ENCODE measurements around the gene WNT7B.

Gene WNT7B

GRCh38 chr22:45946805-45947600 is 30.0 kb downstream of the WNT7B start:
- DNase-seq = no peak
- no peak overlapping the region for H3K9ac ChIP-seq (ENCODE audit: low read length)
- H2BK12ac ChIP-seq (ENCODE audit: low read length in 2 of 2) = no peak overlapping the region
- no peak overlapping the region for H3K23ac ChIP-seq (ENCODE audit: low read length in 2 of 2)
- no peak overlapping the region for H3K18ac ChIP-seq (ENCODE audit: low read depth in 1 of 2, low read length in 2 of 2)
- no peaks in the 10 kb centered on the region for H3K9me3 ChIP-seq (ENCODE audit: control insufficient read depth, low read length)
- no peak overlapping the region for H4K8ac ChIP-seq (ENCODE audit: low read length)
- peaks cover 0 to 67% of the 10 kb centered on the region in 2 experiments for H3K27me3 ChIP-seq (ENCODE audit: control insufficient read depth in 1 of 2, insufficient read depth in 1 of 2, low read length in 2 of 2)
- no peak overlapping the region for H2BK5ac ChIP-seq (ENCODE audit: low read depth, low read length, poor library complexity, severe bottlenecking)
- H3K79me1 ChIP-seq (replicated peaks; ENCODE audit: low read length, poor library complexity, severe bottlenecking) = peaks cover 37% of the 10 kb centered on the region
- H3K27ac ChIP-seq (ENCODE audit: low read length, poor library complexity, severe bottlenecking) = no peak overlapping the region
- WGBS = 83% methylated on average over 17 of the region's 17 CpGs
- H3K4ac ChIP-seq (ENCODE audit: low read depth in 1 of 2, low read length in 2 of 2) = no peak overlapping the region
- H2AK5ac ChIP-seq (ENCODE audit: low read length, severe bottlenecking) = no peak overlapping the region
- H2AFZ ChIP-seq (ENCODE audit: low read depth, low read length) = no peak overlapping the region
- H4K91ac ChIP-seq (ENCODE audit: low read length) = no peak overlapping the region
- no peak overlapping the region for H3K4me3 ChIP-seq (ENCODE audit: insufficient read depth in 1 of 2, low read depth in 1 of 2, low read length in 2 of 2)
- H2BK120ac ChIP-seq (ENCODE audit: low read depth, low read length) = no peak overlapping the region
- peaks cover 39% of the 10 kb centered on the region for H3K4me1 ChIP-seq (ENCODE audit: control insufficient read depth, insufficient read depth, low read depth, low read length)
- H2BK15ac ChIP-seq (ENCODE audit: low read depth, poor library complexity, severe bottlenecking) = no peak overlapping the region
- H3K14ac ChIP-seq (ENCODE audit: low read length in 2 of 2) = no peak overlapping the region
- peaks cover 0 to 70% of the 10 kb centered on the region in 2 experiments for H3K36me3 ChIP-seq (ENCODE audit: control insufficient read depth in 1 of 2, insufficient read depth in 2 of 2, low read depth in 1 of 2, low read length in 2 of 2)
- no peak overlapping the region for H3K4me2 ChIP-seq (ENCODE audit: low read length, poor library complexity, severe bottlenecking)

- H2BK12ac ChIP-seq (ENCODE audit: low read length in 2 of 2) = no peak overlapping the region
- H3K27ac ChIP-seq (ENCODE audit: low read length, poor library complexity, severe bottlenecking) = no peak overlapping the region
- H4K8ac ChIP-seq (ENCODE audit: low read length) = no peak overlapping the region
- DNase-seq = no peak
- H3K9ac ChIP-seq (ENCODE audit: low read length) = no peak overlapping the region
- no peak overlapping the region for H2AFZ ChIP-seq (ENCODE audit: low read depth, low read length)
- H3K4me2 ChIP-seq (ENCODE audit: low read length, poor library complexity, severe bottlenecking) = no peak overlapping the region
- no peak overlapping the region for H3K18ac ChIP-seq (ENCODE audit: low read depth in 1 of 2, low read length in 2 of 2)
- H3K14ac ChIP-seq (ENCODE audit: low read length in 2 of 2) = no peak overlapping the region
- no peak overlapping the region for H3K4ac ChIP-seq (ENCODE audit: low read depth in 1 of 2, low read length in 2 of 2)
- H2BK120ac ChIP-seq (ENCODE audit: low read depth, low read length) = no peak overlapping the region
- peak overlapping the region; percentile 6 for H2BK15ac ChIP-seq (ENCODE audit: low read depth, poor library complexity, severe bottlenecking)
- no peak overlapping the region for H2BK5ac ChIP-seq (ENCODE audit: low read depth, low read length, poor library complexity, severe bottlenecking)
- H3K4me1 ChIP-seq (ENCODE audit: control insufficient read depth, insufficient read depth, low read depth, low read length) = peaks cover 33% of the 10 kb centered on the region
- no peak overlapping the region for H4K91ac ChIP-seq (ENCODE audit: low read length)
- no peak overlapping the region for H2AK5ac ChIP-seq (ENCODE audit: low read length, severe bottlenecking)
- no peak overlapping the region for H3K23ac ChIP-seq (ENCODE audit: low read length in 2 of 2)
- 83% methylated on average over 18 of the region's 18 CpGs for WGBS
- H3K27me3 ChIP-seq (ENCODE audit: control insufficient read depth in 1 of 2, insufficient read depth in 1 of 2, low read length in 2 of 2) = peaks cover 0 to 60% of the 10 kb centered on the region in 2 experiments
- H3K9me3 ChIP-seq (ENCODE audit: control insufficient read depth, low read length) = no peaks in the 10 kb centered on the region
- H3K79me1 ChIP-seq (replicated peaks; ENCODE audit: low read length, poor library complexity, severe bottlenecking) = peaks cover 41% of the 10 kb centered on the region
- no peak overlapping the region for H3K4me3 ChIP-seq (ENCODE audit: insufficient read depth in 1 of 2, low read depth in 1 of 2, low read length in 2 of 2)
- peaks cover 0 to 76% of the 10 kb centered on the region in 2 experiments for H3K36me3 ChIP-seq (ENCODE audit: control insufficient read depth in 1 of 2, insufficient read depth in 2 of 2, low read depth in 1 of 2, low read length in 2 of 2)
Observed at GRCh38 chr22:45945621-45946106, 31.3 kb downstream of the WNT7B start.

- Histone ChIP-seq H3K27me3 (ENCODE audit: control insufficient read depth in 1 of 2, insufficient read depth in 1 of 2, low read length in 2 of 2) (peaks cover 0 to 60% of the 10 kb centered on the region in 2 experiments), H4K91ac (ENCODE audit: low read length) (no peak overlapping the region), H3K9ac (ENCODE audit: low read length) (no peak overlapping the region), H3K4ac (ENCODE audit: low read depth in 1 of 2, low read length in 2 of 2) (no peak overlapping the region), H3K4me3 (ENCODE audit: insufficient read depth in 1 of 2, low read depth in 1 of 2, low read length in 2 of 2) (no peak overlapping the region), H3K36me3 (ENCODE audit: control insufficient read depth in 1 of 2, insufficient read depth in 2 of 2, low read depth in 1 of 2, low read length in 2 of 2) (peaks cover 0 to 66% of the 10 kb centered on the region in 2 experiments), H2BK15ac (ENCODE audit: low read depth, poor library complexity, severe bottlenecking) (no peak overlapping the region), H2BK12ac (ENCODE audit: low read length in 2 of 2) (no peak overlapping the region), H3K18ac (ENCODE audit: low read depth in 1 of 2, low read length in 2 of 2) (no peak overlapping the region), H3K23ac (ENCODE audit: low read length in 2 of 2) (no peak overlapping the region), H2AK5ac (ENCODE audit: low read length, severe bottlenecking) (no peak overlapping the region), H3K9me3 (ENCODE audit: control insufficient read depth, low read length) (no peaks in the 10 kb centered on the region), H3K14ac (ENCODE audit: low read length in 2 of 2) (peak overlapping the region in 1 of 2 experiments; percentile 7), H3K4me1 (ENCODE audit: control insufficient read depth, insufficient read depth, low read depth, low read length) (peaks cover 25% of the 10 kb centered on the region), H2BK5ac (ENCODE audit: low read depth, low read length, poor library complexity, severe bottlenecking) (no peak overlapping the region), H3K4me2 (ENCODE audit: low read length, poor library complexity, severe bottlenecking) (no peak overlapping the region), H2BK120ac (ENCODE audit: low read depth, low read length) (no peak overlapping the region), H3K79me1 (replicated peaks; ENCODE audit: low read length, poor library complexity, severe bottlenecking) (peaks cover 27% of the 10 kb centered on the region), H2AFZ (ENCODE audit: low read depth, low read length) (no peak overlapping the region), H3K27ac (ENCODE audit: low read length, poor library complexity, severe bottlenecking) (no peak overlapping the region), H4K8ac (ENCODE audit: low read length) (no peak overlapping the region)
- 88% methylated on average over 28 of the region's 32 CpGs for WGBS
- no peak for DNase-seq
Observed at GRCh38 chr22:45942787-45943493, 34.0 kb downstream of the WNT7B start.

- H2BK120ac ChIP-seq (ENCODE audit: low read depth, low read length) = no peak overlapping the region
- H2AFZ ChIP-seq (ENCODE audit: low read depth, low read length) = no peak overlapping the region
- H2AK5ac ChIP-seq (ENCODE audit: low read length, severe bottlenecking) = no peak overlapping the region
- H3K23ac ChIP-seq (ENCODE audit: low read length in 2 of 2) = no peak overlapping the region
- peaks cover 0 to 55% of the 10 kb centered on the region in 2 experiments for H3K27me3 ChIP-seq (ENCODE audit: control insufficient read depth in 1 of 2, insufficient read depth in 1 of 2, low read length in 2 of 2)
- no peak overlapping the region for H3K4me3 ChIP-seq (ENCODE audit: insufficient read depth in 1 of 2, low read depth in 1 of 2, low read length in 2 of 2)
- H3K79me1 ChIP-seq (replicated peaks; ENCODE audit: low read length, poor library complexity, severe bottlenecking) = peaks cover 28% of the 10 kb centered on the region
- no peak overlapping the region for H2BK12ac ChIP-seq (ENCODE audit: low read length in 2 of 2)
- H3K27ac ChIP-seq (ENCODE audit: low read length, poor library complexity, severe bottlenecking) = no peak overlapping the region
- H2BK5ac ChIP-seq (ENCODE audit: low read depth, low read length, poor library complexity, severe bottlenecking) = no peak overlapping the region
- no peak overlapping the region for H4K8ac ChIP-seq (ENCODE audit: low read length)
- H3K18ac ChIP-seq (ENCODE audit: low read depth in 1 of 2, low read length in 2 of 2) = no peak overlapping the region
- H2BK15ac ChIP-seq (ENCODE audit: low read depth, poor library complexity, severe bottlenecking) = no peak overlapping the region
- H3K9ac ChIP-seq (ENCODE audit: low read length) = no peak overlapping the region
- no peak overlapping the region for H3K4ac ChIP-seq (ENCODE audit: low read depth in 1 of 2, low read length in 2 of 2)
- no peak overlapping the region for H4K91ac ChIP-seq (ENCODE audit: low read length)
- H3K9me3 ChIP-seq (ENCODE audit: control insufficient read depth, low read length) = no peaks in the 10 kb centered on the region
- DNase-seq = no peak
- H3K36me3 ChIP-seq (ENCODE audit: control insufficient read depth in 1 of 2, insufficient read depth in 2 of 2, low read depth in 1 of 2, low read length in 2 of 2) = peaks cover 0 to 62% of the 10 kb centered on the region in 2 experiments
- no peak overlapping the region for H3K14ac ChIP-seq (ENCODE audit: low read length in 2 of 2)
- H3K4me1 ChIP-seq (ENCODE audit: control insufficient read depth, insufficient read depth, low read depth, low read length) = peaks cover 24% of the 10 kb centered on the region
- WGBS = 91% methylated on average over 9 of the region's 9 CpGs
- no peak overlapping the region for H3K4me2 ChIP-seq (ENCODE audit: low read length, poor library complexity, severe bottlenecking)
Observed at GRCh38 chr22:45942344-45942743, 34.6 kb downstream of the WNT7B start.
